SK-N-SH treated with all-trans-retinoic acid at 6 μM for 48 hours (cell line): ENCODE measurements around the gene TEX261.
A peak's percentile ranks its signal among the peaks of the same experiment; 100 is the strongest.

Source experiments
- ATAC-seq: fragments of 200-7000 bp; cut with Tn5 transposase; 3 replicates; pipeline ENCODE4 v1.9.1; 2020; ENCODE audit warnings: mild to moderate bottlenecking, moderate library complexity
- ESRRG ChIP-seq: fragments of 250-450 bp; sonication (Bioruptor Pico); IDR thresholded peaks from 2 replicates; pipeline ENCODE4 v1.6.1; 2021; ENCODE audit warnings: mild to moderate bottlenecking
- GLIS3 ChIP-seq: fragments of 250-450 bp; sonication (Bioruptor Pico); IDR thresholded peaks from 2 replicates; pipeline ENCODE4 v1.5.0; 2020; ENCODE audit warnings: mild to moderate bottlenecking, moderate library complexity
- ISL1 ChIP-seq: fragments of 250-450 bp; sonication (Bioruptor Pico); IDR thresholded peaks from 2 replicates; pipeline ENCODE4 v2.1.2; 2022; ENCODE audit warnings: mild to moderate bottlenecking, moderate library complexity
- OSR1 ChIP-seq: fragments of 250-450 bp; sonication (Bioruptor Pico); IDR thresholded peaks from 2 replicates; pipeline ENCODE4 v1.8.0; 2022; ENCODE audit warnings: moderate library complexity, mild to moderate bottlenecking, inconsistent platforms
- PPARA ChIP-seq: fragments of 250-450 bp; sonication (Bioruptor Pico); IDR thresholded peaks from 2 replicates; pipeline ENCODE4 v1.5.0; 2020; ENCODE audit warnings: mild to moderate bottlenecking, borderline replicate concordance
- TOX ChIP-seq: fragments of 250-450 bp; sonication (Bioruptor Pico); IDR thresholded peaks from 2 replicates; pipeline ENCODE4 v1.8.0; 2021; ENCODE audit warnings: mild to moderate bottlenecking, moderate library complexity, borderline replicate concordance
- ZFP3 ChIP-seq: fragments of 250-450 bp; sonication (Bioruptor Pico); IDR thresholded peaks from 2 replicates; pipeline ENCODE4 v1.5.0; 2020; ENCODE audit warnings: mild to moderate bottlenecking, moderate library complexity
- ZFP30 ChIP-seq: fragments of 450-650 bp; formaldehyde crosslinking; IDR thresholded peaks from 2 replicates; pipeline ENCODE4 v1.5.0; 2022; ENCODE audit warnings: mild to moderate bottlenecking, moderate library complexity
- ZNF565 ChIP-seq: fragments of 450-650 bp; formaldehyde crosslinking; conservative IDR thresholded peaks from 2 replicates; pipeline ENCODE4 v1.5.0; 2020; ENCODE audit warnings: low read depth, mild to moderate bottlenecking, moderate library complexity
- TF ChIP-seq, protein P1 (sequence below): fragments of 250-450 bp; sonication (Bioruptor Pico); IDR thresholded peaks from 2 replicates; pipeline ENCODE4 v1.5.1; 2020; ENCODE audit warnings: low read depth, mild to moderate bottlenecking, moderate library complexity
- TF ChIP-seq, protein P2 (sequence below): fragments of 250-450 bp; sonication (Bioruptor Pico); IDR thresholded peaks from 2 replicates; pipeline ENCODE4 v1.5.1; 2021; ENCODE audit warnings: mild to moderate bottlenecking, moderate library complexity
- TF ChIP-seq, protein P3 (sequence below): fragments of 250-450 bp; sonication (Bioruptor Pico); IDR thresholded peaks from 2 replicates; pipeline ENCODE4 v1.8.0; 2021; ENCODE audit warnings: low read depth, mild to moderate bottlenecking, moderate library complexity, borderline replicate concordance

TEX261 gene

DNA sequence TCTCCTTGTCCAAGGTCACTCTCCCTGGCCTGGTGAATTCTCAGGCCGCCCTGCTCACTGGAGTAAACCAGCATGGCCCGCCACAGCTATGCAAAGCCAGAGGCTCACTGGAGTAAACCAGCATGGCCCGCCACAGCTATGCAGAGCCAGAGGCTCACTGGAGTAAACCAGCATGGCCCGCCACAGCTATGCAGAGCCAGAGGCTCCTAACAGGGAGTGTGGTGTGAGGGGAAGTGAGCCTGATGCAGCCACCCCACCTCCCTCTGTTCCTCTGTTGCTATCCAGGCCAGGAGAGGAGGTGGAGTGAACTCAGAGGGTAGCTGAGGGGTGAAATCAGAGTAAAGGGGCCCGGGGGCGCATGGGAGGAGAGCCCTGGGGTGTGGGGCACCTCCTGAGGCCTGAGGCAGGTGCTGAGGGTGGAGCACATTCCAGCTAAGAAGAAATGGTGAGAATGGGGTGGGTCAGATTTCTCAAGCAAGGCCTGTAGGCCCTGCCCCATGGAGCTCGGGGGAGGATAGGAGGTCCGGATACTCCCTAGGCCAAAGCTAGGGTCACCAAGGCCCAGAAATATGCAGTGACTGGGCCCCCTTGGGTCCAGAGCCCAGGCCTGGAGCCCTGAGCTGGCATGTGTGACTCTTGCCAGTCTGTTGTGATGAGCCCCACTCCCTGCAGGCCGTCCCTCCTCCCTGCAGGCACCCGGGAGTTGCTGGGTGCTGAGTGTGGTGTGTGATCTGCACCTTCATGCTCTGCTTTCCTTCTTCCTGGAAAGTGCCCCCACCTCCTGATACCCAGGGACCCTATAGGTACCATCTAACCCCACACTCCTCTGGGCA is 57.5 kb downstream of the TEX261 start:
- peak; percentile 15; the same call in 1 of the 3 replicates for ATAC-seq
- TF ChIP-seq GLIS3 (CRISPR knock-in tag) (no peak), TOX (no peak), PPARA (CRISPR knock-in tag) (no peak), ZNF565 (CRISPR knock-in tag) (no peak)
- TF ChIP-seq, protein P1, sequence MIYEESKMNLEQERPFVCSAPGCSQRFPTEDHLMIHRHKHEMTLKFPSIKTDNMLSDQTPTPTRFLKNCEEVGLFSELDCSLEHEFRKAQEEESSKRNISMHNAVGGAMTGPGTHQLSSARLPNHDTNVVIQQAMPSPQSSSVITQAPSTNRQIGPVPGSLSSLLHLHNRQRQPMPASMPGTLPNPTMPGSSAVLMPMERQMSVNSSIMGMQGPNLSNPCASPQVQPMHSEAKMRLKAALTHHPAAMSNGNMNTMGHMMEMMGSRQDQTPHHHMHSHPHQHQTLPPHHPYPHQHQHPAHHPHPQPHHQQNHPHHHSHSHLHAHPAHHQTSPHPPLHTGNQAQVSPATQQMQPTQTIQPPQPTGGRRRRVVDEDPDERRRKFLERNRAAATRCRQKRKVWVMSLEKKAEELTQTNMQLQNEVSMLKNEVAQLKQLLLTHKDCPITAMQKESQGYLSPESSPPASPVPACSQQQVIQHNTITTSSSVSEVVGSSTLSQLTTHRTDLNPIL (CRISPR knock-in tag) = no peak
- TF ChIP-seq, protein P2, sequence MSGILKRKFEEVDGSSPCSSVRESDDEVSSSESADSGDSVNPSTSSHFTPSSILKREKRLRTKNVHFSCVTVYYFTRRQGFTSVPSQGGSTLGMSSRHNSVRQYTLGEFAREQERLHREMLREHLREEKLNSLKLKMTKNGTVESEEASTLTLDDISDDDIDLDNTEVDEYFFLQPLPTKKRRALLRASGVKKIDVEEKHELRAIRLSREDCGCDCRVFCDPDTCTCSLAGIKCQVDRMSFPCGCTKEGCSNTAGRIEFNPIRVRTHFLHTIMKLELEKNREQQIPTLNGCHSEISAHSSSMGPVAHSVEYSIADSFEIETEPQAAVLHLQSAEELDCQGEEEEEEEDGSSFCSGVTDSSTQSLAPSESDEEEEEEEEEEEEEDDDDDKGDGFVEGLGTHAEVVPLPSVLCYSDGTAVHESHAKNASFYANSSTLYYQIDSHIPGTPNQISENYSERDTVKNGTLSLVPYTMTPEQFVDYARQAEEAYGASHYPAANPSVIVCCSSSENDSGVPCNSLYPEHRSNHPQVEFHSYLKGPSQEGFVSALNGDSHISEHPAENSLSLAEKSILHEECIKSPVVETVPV (CRISPR knock-in tag) = no peak
- TF ChIP-seq, protein P3, sequence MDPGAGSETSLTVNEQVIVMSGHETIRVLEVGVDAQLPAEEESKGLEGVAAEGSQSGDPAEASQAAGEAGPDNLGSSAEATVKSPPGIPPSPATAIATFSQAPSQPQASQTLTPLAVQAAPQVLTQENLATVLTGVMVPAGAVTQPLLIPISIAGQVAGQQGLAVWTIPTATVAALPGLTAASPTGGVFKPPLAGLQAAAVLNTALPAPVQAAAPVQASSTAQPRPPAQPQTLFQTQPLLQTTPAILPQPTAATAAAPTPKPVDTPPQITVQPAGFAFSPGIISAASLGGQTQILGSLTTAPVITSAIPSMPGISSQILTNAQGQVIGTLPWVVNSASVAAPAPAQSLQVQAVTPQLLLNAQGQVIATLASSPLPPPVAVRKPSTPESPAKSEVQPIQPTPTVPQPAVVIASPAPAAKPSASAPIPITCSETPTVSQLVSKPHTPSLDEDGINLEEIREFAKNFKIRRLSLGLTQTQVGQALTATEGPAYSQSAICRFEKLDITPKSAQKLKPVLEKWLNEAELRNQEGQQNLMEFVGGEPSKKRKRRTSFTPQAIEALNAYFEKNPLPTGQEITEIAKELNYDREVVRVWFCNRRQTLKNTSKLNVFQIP (CRISPR knock-in tag) = no peak

DNA sequence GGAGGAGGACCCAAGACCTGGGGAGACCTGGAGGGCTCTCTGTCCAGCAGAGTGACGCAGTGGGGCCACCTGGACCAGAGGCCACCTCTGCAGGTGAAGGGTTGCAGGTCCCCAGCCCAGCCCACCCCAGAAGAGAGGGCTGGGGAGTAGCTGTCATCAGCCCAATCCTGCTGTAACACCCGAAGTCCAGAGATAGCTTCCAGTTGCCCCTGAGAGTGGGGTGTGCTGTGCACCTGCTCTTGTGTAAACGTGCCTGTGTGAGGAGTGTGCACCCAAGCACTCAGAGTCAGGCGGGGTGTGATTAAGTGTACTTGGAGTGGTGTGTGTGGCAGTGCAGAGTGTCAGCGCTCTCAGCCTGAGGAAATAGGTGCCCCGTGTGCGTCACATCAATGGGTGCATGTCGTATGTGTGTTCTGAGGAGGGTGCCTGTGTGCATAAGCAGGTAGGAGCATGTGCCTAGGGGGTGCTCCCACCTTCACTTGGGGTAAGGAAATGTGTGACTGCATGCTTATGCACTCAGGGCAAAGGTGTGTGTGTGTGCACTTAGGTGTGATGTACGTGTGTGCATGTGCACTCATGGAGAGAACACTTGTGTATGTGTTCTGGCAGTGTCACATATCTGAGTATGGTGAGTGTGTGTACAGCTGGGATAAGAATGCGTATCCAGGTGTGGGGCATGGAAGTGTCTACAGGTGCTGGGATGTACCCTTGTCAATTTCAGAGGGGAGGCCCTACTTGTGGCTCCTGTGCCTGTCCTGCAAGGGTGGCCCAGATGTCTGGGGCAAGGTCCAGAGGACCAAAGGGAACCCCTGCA is 58.3 kb downstream of the TEX261 start:
- no peak for ATAC-seq
- TF ChIP-seq OSR1 = no peak
- no peak for TF ChIP-seq ZFP30 (CRISPR knock-in tag)
- TF ChIP-seq, protein P3 (CRISPR knock-in tag) = no peak
- TF ChIP-seq ISL1 (CRISPR knock-in tag) = no peak
- TF ChIP-seq, protein P1 (CRISPR knock-in tag) = no peak
- TF ChIP-seq ESRRG (CRISPR knock-in tag) = no peak
- no peak for TF ChIP-seq ZFP3
